Measurements from ENCODE around the gene RCAN2. TPM values are rescaled to one million over a fixed set of nuclear protein-coding genes. Genes with fewer than 3 reads are reported as not detected.
A peak's percentile ranks its signal among the peaks of the same experiment; 100 is the strongest.

Gene RCAN2
- total RNA-seq, 2 experiments from 2014 or later = not detected

DNA sequence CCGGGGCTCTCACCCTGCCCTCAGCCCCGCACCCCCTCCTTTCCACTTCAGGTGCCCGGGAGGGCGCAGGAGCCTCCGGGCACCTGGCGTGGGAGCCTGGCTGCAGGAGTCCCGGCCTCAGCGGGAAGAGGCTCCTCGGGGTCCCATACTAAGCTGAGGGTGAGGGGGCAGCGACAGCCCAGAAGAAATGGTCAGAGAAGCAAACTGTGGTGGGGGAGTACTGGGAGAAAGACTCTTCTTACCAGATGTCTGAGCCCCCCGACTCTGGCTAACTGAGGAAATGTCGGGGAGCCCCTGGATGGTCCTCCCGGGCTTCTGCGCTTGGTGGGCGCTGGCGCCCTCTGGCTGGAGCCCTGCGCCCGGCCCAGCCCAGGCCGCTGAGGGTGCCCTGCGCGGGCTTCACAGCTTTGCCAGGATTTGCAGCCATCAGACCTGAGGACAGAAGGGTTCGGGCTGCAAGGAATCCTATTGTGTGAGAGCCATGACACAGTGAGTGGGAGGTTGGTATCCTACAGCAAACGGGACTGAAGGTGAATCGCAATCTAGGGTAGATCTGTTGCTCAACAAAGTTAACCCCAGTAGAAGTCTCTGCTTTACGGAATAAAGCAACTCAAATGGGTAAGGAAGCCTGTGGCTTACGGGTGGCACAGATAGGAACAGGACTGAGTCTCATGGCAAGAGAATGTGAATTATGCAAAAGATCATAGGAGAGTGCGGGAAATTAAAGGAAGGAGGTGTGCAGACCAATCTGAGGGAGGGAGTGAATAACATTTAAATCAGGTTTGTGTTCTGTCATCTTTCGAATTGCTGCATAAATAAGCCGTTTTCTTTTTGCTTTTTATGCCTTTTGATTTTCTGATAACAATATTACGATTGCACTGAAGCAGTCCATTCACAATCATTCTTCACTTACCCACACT lies 639 bp upstream of the RCAN2 start:
- TF ChIP-seq, protein P1, sequence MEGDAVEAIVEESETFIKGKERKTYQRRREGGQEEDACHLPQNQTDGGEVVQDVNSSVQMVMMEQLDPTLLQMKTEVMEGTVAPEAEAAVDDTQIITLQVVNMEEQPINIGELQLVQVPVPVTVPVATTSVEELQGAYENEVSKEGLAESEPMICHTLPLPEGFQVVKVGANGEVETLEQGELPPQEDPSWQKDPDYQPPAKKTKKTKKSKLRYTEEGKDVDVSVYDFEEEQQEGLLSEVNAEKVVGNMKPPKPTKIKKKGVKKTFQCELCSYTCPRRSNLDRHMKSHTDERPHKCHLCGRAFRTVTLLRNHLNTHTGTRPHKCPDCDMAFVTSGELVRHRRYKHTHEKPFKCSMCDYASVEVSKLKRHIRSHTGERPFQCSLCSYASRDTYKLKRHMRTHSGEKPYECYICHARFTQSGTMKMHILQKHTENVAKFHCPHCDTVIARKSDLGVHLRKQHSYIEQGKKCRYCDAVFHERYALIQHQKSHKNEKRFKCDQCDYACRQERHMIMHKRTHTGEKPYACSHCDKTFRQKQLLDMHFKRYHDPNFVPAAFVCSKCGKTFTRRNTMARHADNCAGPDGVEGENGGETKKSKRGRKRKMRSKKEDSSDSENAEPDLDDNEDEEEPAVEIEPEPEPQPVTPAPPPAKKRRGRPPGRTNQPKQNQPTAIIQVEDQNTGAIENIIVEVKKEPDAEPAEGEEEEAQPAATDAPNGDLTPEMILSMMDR (conservative IDR thresholded peaks at IDR 0.05; ENCODE audit: low read length) = peak; percentile 79
- no peak for TF ChIP-seq EZH2phosphoT487 (IDR thresholded peaks at IDR 0.05; ENCODE audit: borderline replicate concordance, low read depth, low read length)
- H3K27ac ChIP-seq (ENCODE audit: low read depth, low read length, poor library complexity, severe bottlenecking) = no peak overlapping the region
- no peaks in the 10 kb centered on the region for H4K20me1 ChIP-seq (ENCODE audit: insufficient read depth, low read length)
- no peaks in the 10 kb centered on the region for H3K9me2 ChIP-seq (ENCODE audit: insufficient read depth, low read length)
- H3K79me2 ChIP-seq (ENCODE audit: insufficient read depth, low read depth, low read length) = no peaks in the 10 kb centered on the region
- H3K9me3 ChIP-seq (ENCODE audit: low read length) = no peaks in the 10 kb centered on the region
- H3K4me2 ChIP-seq (ENCODE audit: low read length) = peak overlapping the region; percentile 99
- H3K36me3 ChIP-seq (ENCODE audit: insufficient read depth, low read length) = no peaks in the 10 kb centered on the region
- H3K4me1 ChIP-seq (ENCODE audit: insufficient read depth, low read length, poor library complexity, severe bottlenecking) = peaks cover 6% of the 10 kb centered on the region
- H3K4me3 ChIP-seq (ENCODE audit: low read depth, low read length, poor library complexity, severe bottlenecking) = peak overlapping the region; percentile 72
- ChIA-PET CTCF (ENCODE audit: unreplicated experiment) (interaction anchor here (1.3 kb wide), 1 partner anchor 271 kb away, joined by 3 read pairs; no protein-coding TSS in a partner anchor), POLR2A (no interaction called here)
- BruUV-seq (replicated peaks) = no TSS peak
- intact Hi-C loops (cut with micrococcal nuclease; ENCODE audit: unreplicated experiment) = loop anchor here (2.0 to 10.0 kb wide), 4 partner anchors 75 to 397 kb away; no protein-coding TSS in a partner anchor
- DNase-seq (ENCODE audit: low spot score) = peak; percentile 39
- peak overlapping the region; percentile 99 for H2AFZ ChIP-seq (ENCODE audit: low read length)

DNA sequence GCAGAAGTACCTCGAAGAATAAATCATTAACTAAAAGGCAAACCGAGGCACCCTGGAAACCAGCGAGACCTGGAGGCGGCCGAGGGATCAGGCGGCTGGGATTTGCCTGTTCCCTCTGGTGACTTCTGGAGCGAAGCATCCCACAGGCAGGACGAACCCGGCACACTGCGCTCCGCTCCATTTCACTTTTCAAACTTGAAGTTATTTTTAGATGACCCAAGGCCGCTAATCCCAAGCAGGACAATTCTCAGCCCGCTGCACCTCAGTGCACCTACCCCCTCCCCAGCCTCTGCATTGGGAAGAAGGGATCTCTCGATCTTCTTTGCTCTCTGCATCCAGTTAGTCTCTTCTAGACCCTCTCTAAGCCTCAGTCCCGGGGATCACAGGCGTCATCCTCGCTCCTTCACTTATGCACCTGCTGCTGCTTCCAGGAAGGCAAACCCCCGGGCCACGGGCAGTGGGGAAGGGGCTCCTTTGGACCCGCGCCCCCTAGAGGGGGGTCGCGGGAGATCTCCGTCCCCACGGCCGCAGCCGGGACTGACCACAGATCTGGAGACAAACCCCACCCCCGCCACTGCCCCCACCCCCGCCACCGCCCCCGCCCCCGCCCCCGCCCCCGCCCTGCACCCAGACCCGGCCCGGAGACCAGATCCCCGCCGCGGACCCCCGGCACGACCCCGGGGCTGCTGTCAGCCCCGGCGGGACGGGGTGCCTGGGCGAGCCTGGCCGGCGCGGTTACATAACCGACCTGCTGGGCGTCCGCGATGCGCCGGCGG lies 636 bp downstream of the RCAN2 start:
- ChIA-PET CTCF (ENCODE audit: unreplicated experiment) (interaction anchor here (1.3 kb wide), 1 partner anchor 270 kb away, joined by 3 read pairs; no protein-coding TSS in a partner anchor), POLR2A (no interaction called here)
- no peaks in the 10 kb centered on the region for H4K20me1 ChIP-seq (ENCODE audit: insufficient read depth, low read length)
- no peaks in the 10 kb centered on the region for H3K9me2 ChIP-seq (ENCODE audit: insufficient read depth, low read length)
- intact Hi-C loops (cut with micrococcal nuclease; ENCODE audit: unreplicated experiment) = loop anchor here (2.0 to 10.0 kb wide), 4 partner anchors 73 to 396 kb away; no protein-coding TSS in a partner anchor
- H3K27ac ChIP-seq (ENCODE audit: low read depth, low read length, poor library complexity, severe bottlenecking) = no peak overlapping the region
- no peak overlapping the region for H2AFZ ChIP-seq (ENCODE audit: low read length)
- peak overlapping the region; percentile 72 for H3K4me3 ChIP-seq (ENCODE audit: low read depth, low read length, poor library complexity, severe bottlenecking)
- no peaks in the 10 kb centered on the region for H3K79me2 ChIP-seq (ENCODE audit: insufficient read depth, low read depth, low read length)
- TF ChIP-seq EZH2phosphoT487 (IDR thresholded peaks at IDR 0.05; ENCODE audit: borderline replicate concordance, low read depth, low read length) = no peak
- TF ChIP-seq, protein P1 (conservative IDR thresholded peaks at IDR 0.05; ENCODE audit: low read length) = peak; percentile 52
- H3K4me1 ChIP-seq (ENCODE audit: insufficient read depth, low read length, poor library complexity, severe bottlenecking) = peaks cover 6% of the 10 kb centered on the region
- DNase-seq (ENCODE audit: low spot score) = peak; percentile 25
- no peaks in the 10 kb centered on the region for H3K9me3 ChIP-seq (ENCODE audit: low read length)
- no TSS peak for BruUV-seq (replicated peaks)
- H3K36me3 ChIP-seq (ENCODE audit: insufficient read depth, low read length) = no peaks in the 10 kb centered on the region
- H3K4me2 ChIP-seq (ENCODE audit: low read length) = peak overlapping the region; percentile 99

All from OCI-LY7 (cell line).